Kidney (tissue), 22 donors: ENCODE data around the gene CDYL. TPM values are rescaled to one million over a fixed set of nuclear protein-coding genes. Genes with fewer than 3 reads are reported as not detected.

ENCODE experiments used
- DNase-seq, 5 donors: peaks; one replicate each; pipeline ENCODE4 v3.0.0-alpha.2; 2013 to 2020
- FAIRE-seq: peaks from 2 replicates; lab custom pipeline; 2012; peaks lifted over from hg19 to GRCh38; lab: Jason Lieb, UNC
- H3K27ac ChIP-seq, 2 donors: one replicate each; pipeline ENCODE4 v1.7.0; 2013; ENCODE audit warnings: low read depth in 2 of 2, low read length in 2 of 2, inconsistent platforms in 1 of 2
- H3K27me3 ChIP-seq: one replicate; pipeline ENCODE4 v1.7.1; 2013; ENCODE audit warnings: low read length, inconsistent platforms; ENCODE audit not compliant: control insufficient read depth, insufficient read depth
- H3K36me3 ChIP-seq, 3 donors: one replicate each; pipeline versions ENCODE4 v1.7.0 to v1.7.1; 2013; ENCODE audit warnings: low read length in 3 of 3, control low read depth in 1 of 3, inconsistent platforms in 1 of 3; ENCODE audit not compliant: insufficient read depth in 3 of 3, control insufficient read depth in 2 of 3
- H3K4me1 ChIP-seq, 3 donors: one replicate each; pipeline versions ENCODE4 v1.7.0 to v1.7.1; 2013; ENCODE audit warnings: low read length in 3 of 3, inconsistent platforms in 1 of 3, low read depth in 1 of 3; ENCODE audit not compliant: control insufficient read depth in 2 of 3, insufficient read depth in 2 of 3
- H3K4me3 ChIP-seq, 3 donors: one replicate each; pipeline versions ENCODE4 v1.7.0 to v1.8.1; 2013; ENCODE audit warnings: low read length in 3 of 3, control low read depth in 1 of 3, inconsistent platforms in 1 of 3
- H3K9ac ChIP-seq, 3 donors: one replicate each; pipeline versions ENCODE4 v1.7.0 to v1.7.1; 2013; ENCODE audit warnings: low read length in 3 of 3, control low read depth in 1 of 3, inconsistent platforms in 1 of 3
- H3K9me3 ChIP-seq, 3 donors: one replicate each; pipeline versions ENCODE4 v1.7.0 to v1.7.1; 2013; ENCODE audit warnings: low read length in 3 of 3, control low read depth in 1 of 3, inconsistent platforms in 1 of 3; ENCODE audit not compliant: control insufficient read depth in 2 of 3, insufficient read depth in 1 of 3
- intact Hi-C: fragments of 100-400 bp; cut with DNase I; formaldehyde crosslinking; loops from one replicate; pipeline ENCODE4 v1.11.1; 2022
- long read RNA-seq, 10 donors: library from polyadenylated mRNA in 1 of 10; unstranded in 1 of 10; transcript quantifications; one replicate each; pipeline ENCODE4 v2.0.0 and lab custom pipeline, GENCODE V29; 2021 to 2026
- polyA plus RNA-seq: library from polyadenylated mRNA; stranded (reverse); fragments of 350-450 nt; fragmentation: Illumina TruSeq; extraction: RNeasy Lipid Tissue Mini Kit (QIAGEN cat#74804); gene quantifications from one replicate; pipeline ENCODE4 v1.2.3, GENCODE V29; 2014; ENCODE audit warnings: low read depth, low replicate concordance; ENCODE audit not compliant: insufficient read depth
- total RNA-seq: library from RNA; stranded (reverse); fragmentation: NEBNext Ultra II Directional; extraction: Animal tissue kit (Norgen Biotek cat#: 25700); gene quantifications from one replicate; pipeline ENCODE4 v1.2.1, GENCODE V29; 2021
- TF ChIP-seq, protein P1 (sequence below): IDR thresholded peaks from 3 replicates; pipeline ENCODE4 v1.5.1; 2012; ENCODE audit warnings: mild to moderate bottlenecking, moderate library complexity, borderline replicate concordance; ENCODE audit not compliant: insufficient read depth; ENCODE audit errors: extremely low read depth
- donor health status: control.
- donor health status: control.
- donor health status: control.
- donor health status: control.
- donor health status: control.
- donor health status: DM: yes; HTN: yes; CAD: no.
- donor health status: Normal renal cell carcinoma (clear cell type).

Gene CDYL, protein sequence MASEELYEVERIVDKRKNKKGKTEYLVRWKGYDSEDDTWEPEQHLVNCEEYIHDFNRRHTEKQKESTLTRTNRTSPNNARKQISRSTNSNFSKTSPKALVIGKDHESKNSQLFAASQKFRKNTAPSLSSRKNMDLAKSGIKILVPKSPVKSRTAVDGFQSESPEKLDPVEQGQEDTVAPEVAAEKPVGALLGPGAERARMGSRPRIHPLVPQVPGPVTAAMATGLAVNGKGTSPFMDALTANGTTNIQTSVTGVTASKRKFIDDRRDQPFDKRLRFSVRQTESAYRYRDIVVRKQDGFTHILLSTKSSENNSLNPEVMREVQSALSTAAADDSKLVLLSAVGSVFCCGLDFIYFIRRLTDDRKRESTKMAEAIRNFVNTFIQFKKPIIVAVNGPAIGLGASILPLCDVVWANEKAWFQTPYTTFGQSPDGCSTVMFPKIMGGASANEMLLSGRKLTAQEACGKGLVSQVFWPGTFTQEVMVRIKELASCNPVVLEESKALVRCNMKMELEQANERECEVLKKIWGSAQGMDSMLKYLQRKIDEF
- total RNA-seq (46.8 TPM), polyA plus RNA-seq (7.4 TPM)
- long read RNA-seq, donor 1, partial matches to known transcripts = 5 of 9 reads
- long read RNA-seq, donor 1, other reads (novel, unspliced or antisense) = 0 of 9 reads
- long read RNA-seq, donor 2, partial matches to known transcripts = 25 of 26 reads
- long read RNA-seq, donor 2, other reads (novel, unspliced or antisense) = 0 of 26 reads
- long read RNA-seq, donor 3, partial matches to known transcripts = 49 of 53 reads
- long read RNA-seq, donor 3, other reads (novel, unspliced or antisense) = 0 of 53 reads
- long read RNA-seq, donor 4, transcript CDYL-203 (7 exons, 2,184 nt) = major isoform, 5 of 12 reads
- long read RNA-seq, donor 4, partial matches to known transcripts = 6 of 12 reads
- long read RNA-seq, donor 4, other reads (novel, unspliced or antisense) = 0 of 12 reads
- long read RNA-seq, donor 5 = 0 reads
- long read RNA-seq, donor 6, partial matches to known transcripts = 7 of 7 reads
- long read RNA-seq, donor 6, other reads (novel, unspliced or antisense) = 0 of 7 reads
- long read RNA-seq, donor 7, transcript CDYL-203 (7 exons, 2,184 nt) = major isoform, 21 of 40 reads
- long read RNA-seq, donor 7, partial matches to known transcripts = 14 of 40 reads
- long read RNA-seq, donor 7, other reads (novel, unspliced or antisense) = 4 of 40 reads
- long read RNA-seq, donor 8, partial matches to known transcripts = 0 of 3 reads
- long read RNA-seq, donor 8, other reads (novel, unspliced or antisense) = 0 of 3 reads
- long read RNA-seq, donor 9, partial matches to known transcripts = 11 of 13 reads
- long read RNA-seq, donor 9, other reads (novel, unspliced or antisense) = 0 of 13 reads
- long read RNA-seq, donor 10, partial matches to known transcripts = 9 of 11 reads
- long read RNA-seq, donor 10, other reads (novel, unspliced or antisense) = 0 of 11 reads

GRCh38 chr6:4776131-4776492 lies at the start of gene CDYL:
Gene CDYL (plus strand): TSS chr6:4776404. CDS start chr6:4776784, 380 bp downstream.
- no peaks in the 10 kb centered on the region for H3K36me3 ChIP-seq
- DNase-seq (peak; percentile 91 to 96 (median 94)), FAIRE-seq (no peak)
- H3K27ac ChIP-seq = peak within 1 kb of the TSS; percentile 56 to 59
- H3K4me3 ChIP-seq = peak within 1 kb of the TSS; percentile 48 to 79 (median 78)
- H3K9ac ChIP-seq = peak within 1 kb of the TSS; percentile 14 to 68 (median 63)
- H3K27me3 ChIP-seq = peaks cover 2% of the 10 kb centered on the region
- intact Hi-C loops = no loop called here
- H3K9me3 ChIP-seq = no peaks in the 10 kb centered on the region
- H3K4me1 ChIP-seq = peaks cover 0 to 6% (median 4%) of the 10 kb centered on the region in 3 donors
- TF ChIP-seq, protein P1, sequence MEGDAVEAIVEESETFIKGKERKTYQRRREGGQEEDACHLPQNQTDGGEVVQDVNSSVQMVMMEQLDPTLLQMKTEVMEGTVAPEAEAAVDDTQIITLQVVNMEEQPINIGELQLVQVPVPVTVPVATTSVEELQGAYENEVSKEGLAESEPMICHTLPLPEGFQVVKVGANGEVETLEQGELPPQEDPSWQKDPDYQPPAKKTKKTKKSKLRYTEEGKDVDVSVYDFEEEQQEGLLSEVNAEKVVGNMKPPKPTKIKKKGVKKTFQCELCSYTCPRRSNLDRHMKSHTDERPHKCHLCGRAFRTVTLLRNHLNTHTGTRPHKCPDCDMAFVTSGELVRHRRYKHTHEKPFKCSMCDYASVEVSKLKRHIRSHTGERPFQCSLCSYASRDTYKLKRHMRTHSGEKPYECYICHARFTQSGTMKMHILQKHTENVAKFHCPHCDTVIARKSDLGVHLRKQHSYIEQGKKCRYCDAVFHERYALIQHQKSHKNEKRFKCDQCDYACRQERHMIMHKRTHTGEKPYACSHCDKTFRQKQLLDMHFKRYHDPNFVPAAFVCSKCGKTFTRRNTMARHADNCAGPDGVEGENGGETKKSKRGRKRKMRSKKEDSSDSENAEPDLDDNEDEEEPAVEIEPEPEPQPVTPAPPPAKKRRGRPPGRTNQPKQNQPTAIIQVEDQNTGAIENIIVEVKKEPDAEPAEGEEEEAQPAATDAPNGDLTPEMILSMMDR = no peak

DNA sequence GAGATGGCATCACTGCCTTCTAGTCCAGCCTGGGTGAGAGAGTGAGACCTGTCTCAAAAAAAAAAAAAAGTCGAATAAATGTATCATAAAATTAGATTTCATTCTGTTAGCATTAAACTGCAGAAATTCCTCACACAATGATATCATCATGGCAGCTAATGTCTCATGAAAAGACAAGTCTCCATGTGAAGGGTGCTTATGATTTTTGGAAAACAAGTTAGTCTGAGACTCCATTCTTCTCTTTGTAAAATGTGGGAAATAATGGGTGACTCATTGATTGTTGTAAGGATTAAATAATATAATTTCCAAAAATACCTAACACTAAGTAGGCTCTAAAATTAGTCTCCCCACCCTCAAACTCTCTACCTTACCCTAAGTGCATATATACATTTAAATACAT lies 49.6 kb upstream of the CDYL start:
- Histone ChIP-seq H3K4me1 (no peaks in the 10 kb centered on the region), H3K27me3 (no peaks in the 10 kb centered on the region), H3K9me3 (no peaks in the 10 kb centered on the region), H3K36me3 (no peaks in the 10 kb centered on the region), H3K4me3 (no peak overlapping the region), H3K9ac (no peak overlapping the region), H3K27ac (no peak overlapping the region)
- FAIRE-seq (no peak), DNase-seq (no peak)
- TF ChIP-seq, protein P1 = no peak
- intact Hi-C loops = no loop called here

DNA sequence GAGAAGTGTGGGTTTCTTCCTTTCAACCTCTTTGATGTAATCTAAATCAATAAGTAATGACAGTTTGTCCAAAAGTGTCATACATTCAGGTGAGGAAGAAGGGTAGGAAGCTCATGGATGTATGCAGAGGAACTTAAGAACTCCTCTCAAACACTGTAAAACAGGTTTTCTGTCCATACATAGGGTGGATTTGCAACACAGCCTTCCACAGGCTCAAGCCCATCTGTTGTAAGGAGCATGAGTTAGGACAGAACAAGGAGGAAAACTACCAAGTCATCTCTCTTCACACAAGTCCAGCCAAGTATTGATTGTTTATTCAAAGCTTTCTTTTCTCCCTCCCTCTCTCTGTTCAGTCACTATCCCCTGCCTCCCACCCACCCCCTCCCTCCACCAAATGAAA lies 49.0 kb upstream of the CDYL start:
- TF ChIP-seq, protein P1 = no peak
- FAIRE-seq = no peak
- no peak overlapping the region for H3K4me3 ChIP-seq
- no peak overlapping the region for H3K27ac ChIP-seq
- H3K36me3 ChIP-seq = no peaks in the 10 kb centered on the region
- H3K4me1 ChIP-seq = no peaks in the 10 kb centered on the region
- no peaks in the 10 kb centered on the region for H3K27me3 ChIP-seq
- H3K9me3 ChIP-seq = no peaks in the 10 kb centered on the region
- no peak for DNase-seq
- H3K9ac ChIP-seq = no peak overlapping the region
- intact Hi-C loops = no loop called here
